GM21528 (cell line): ENCODE results near the gene RHBDL1.

ENCODE experiments used
- ATAC-seq: cut with Tn5 transposase; IDR thresholded peaks from one replicate; pipeline ENCODE4 v1.9.1; 2021; ENCODE audit warnings: mild to moderate bottlenecking, moderate library complexity; ENCODE audit not compliant: unreplicated experiment, low FRiP score

Gene RHBDL1

DNA sequence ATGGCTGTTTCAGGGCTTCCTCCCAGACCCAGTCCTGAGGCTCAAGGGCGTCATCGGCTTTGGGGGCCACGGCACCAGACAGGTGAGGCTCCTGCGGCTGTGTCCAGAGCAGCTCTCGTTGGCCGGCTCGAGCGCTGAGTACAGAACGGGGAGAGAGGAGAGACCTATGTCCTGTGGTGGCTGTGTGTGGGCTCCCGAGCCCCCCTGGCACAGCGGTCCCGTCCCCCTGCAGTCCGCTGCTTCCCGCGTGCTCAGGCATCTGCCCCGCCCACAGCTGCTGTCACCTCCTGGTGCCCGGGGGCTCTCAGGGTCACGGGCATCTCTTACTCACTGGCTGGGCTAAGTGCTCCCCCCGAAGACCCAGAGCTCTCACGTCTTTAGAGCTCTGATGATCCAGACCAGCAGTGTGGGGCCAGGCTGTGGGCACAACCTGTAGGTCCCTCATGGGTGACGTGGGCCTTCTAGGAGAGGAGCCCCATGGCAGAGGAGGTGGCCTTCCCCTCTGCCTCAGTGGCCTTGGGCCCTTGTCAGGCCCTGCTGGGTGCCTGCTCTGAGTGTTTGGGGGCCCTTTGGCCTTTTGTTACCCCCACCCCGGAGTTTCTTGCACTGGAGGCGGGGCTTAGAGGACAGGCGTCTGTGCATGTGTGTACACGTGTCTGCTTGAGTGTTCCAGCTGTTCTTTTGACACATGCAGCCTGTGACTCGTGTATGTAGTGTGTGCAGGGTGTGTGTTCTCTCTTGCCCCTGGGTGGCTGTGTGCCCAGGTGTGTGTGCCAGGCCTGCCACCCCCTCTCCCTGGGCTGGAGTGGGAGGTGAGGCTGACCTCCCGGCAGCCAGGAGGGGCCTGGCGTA, 22.8 kb upstream of the RHBDL1 start:
- ATAC-seq = no peak

- ATAC-seq = no peak
Observed at GRCh38 chr16:654034-654433, 21.4 kb upstream of the RHBDL1 start.

GRCh38 chr16:657487-657886, 18.0 kb upstream of the RHBDL1 start:
- no peak for ATAC-seq

DNA sequence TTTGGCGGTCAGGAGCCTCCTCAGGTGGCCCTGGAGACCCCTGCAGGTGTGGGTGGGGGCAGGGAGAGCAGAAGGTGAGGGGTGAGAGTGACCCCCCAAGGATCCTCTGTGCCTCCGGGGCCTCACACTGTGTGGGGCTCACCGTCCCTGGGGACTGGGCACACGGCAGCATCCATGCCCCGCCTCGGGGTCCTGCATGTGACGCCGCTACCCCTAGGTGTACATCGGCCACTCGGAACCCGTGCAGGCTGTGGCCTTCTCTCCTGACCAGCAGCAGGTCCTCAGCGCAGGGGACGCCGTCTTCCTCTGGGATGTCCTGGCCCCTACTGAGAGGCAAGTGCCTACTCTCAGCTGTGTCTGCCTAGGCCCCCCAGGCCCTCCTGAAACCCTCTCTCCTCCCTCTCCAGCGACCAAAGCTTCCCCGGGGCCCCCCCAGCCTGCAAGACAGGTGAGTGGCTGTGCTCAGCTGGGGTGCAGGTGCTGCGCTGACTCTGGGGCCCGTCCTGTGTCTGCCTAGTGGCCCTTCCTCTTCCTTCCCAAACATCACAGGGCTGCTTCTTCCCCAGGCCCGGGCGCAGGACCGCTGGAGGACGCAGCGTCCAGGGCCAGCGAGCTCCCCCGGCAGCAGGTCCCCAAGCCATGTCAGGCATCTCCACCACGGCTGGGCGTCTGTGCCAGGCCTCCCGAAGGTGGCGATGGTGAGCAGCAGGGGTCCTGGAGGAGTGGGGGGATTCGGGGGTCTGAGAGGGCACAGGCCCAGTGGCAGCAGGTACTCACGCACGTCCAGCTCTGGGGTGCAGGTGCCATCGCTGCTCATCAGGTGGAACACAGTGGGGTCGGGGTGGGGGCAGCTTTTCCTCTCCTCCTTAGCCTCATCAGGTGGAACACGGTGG, 16.5 kb upstream of the RHBDL1 start:
- no peak for ATAC-seq

- no peak for ATAC-seq
Observed at GRCh38 chr16:659618-660017, 15.9 kb upstream of the RHBDL1 start.

DNA sequence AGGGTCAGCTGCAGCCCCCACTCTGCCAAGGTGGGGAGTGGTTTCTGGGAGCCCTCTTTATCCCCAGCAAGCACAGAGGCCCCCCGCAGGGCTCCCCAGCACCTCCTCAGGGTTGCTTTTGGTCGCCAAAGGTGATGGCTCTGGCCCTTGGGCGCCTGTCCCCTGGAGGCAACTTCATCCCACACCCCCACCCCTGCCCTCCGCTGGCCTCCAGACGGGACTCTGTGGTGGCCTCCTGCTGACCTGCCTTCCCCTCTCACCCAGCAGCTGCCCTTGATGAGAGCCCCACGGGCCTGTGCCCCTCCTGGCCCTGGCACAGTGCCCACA, 15.4 kb upstream of the RHBDL1 start:
- no peak for ATAC-seq

DNA sequence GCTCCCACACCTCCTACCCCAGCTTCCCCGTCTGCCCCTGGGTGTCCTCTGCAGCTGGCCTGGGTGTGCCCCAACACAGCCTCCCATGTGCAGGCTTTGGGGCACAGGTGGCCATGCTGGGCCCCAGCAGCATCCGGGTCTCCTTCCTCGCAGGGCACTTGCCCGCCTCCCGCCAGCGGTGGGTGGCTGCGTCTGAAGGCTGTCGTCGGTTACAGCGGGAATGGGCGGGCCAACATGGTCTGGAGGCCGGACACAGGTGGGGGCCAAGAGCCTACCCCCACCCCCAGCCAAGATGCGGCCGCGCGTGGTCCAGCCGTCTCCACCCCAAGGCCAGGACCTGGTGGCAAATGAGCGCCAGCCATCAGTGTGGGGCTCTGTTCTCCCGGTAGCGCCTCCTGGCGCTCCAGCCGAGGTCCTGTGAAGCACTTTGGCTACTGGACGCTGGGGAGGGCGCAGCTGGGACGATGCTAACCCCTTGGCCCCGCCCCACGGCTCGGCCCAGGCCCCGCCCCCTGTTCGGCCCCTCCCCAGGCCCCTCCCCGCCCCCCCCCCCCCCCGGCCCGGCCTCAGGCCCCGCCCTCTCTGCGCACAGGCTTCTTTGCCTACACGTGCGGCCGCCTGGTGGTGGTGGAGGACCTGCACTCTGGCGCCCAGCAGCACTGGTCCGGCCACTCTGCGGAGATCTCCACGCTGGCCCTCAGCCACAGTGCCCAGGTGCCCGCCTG, 14.8 kb upstream of the RHBDL1 start:
- ATAC-seq = no peak

DNA sequence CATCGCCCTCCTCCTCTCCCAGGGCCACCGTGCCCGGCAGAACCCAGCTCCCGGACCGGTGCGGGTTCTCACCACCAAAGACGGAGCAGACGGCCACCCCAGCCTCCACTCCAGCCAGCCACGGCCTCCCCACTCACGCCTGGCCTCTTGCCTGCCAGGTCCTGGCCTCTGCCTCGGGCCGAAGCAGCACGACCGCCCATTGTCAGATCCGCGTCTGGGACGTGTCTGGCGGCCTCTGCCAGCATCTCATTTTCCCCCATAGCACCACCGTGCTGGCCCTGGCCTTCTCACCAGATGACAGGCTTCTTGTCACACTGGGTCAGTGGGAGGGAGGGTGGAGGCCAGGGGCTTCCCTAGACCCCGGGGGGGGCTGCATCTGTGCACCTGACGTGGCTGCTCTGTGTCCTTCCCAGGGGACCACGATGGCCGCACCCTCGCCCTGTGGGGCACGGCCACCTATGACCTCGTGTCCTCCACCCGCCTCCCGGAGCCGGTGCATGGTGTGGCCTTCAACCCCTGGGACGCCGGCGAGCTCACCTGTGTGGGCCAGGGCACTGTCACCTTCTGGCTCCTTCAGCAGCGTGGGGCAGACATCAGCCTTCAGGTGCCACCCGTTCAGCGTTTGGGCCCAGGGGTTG, 14.2 kb upstream of the RHBDL1 start:
- no peak for ATAC-seq

- ATAC-seq = no peak
Observed at GRCh38 chr16:662095-662494, 13.4 kb upstream of the RHBDL1 start.

- ATAC-seq = no peak
Observed at GRCh38 chr16:662597-662996, 12.9 kb upstream of the RHBDL1 start.

DNA sequence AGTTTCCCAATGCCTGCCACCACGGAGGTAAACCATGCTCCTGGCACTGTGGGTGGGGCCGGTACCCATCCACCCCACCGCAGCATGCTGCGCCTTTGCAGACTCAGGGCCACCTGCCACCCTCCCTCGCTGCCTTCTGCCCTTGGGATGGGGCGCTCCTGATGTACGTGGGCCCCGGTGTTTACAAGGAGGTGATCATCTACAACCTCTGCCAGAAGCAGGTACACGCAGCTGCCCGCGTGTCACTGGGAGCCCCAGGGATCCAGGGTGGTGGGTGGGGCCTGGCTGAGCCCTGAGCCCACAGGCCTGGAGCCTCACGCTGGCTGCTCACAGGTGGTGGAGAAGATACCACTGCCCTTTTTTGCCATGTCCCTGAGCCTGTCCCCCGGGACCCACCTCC, 8.9 kb upstream of the RHBDL1 start:
- no peak for ATAC-seq

GRCh38 chr16:667113-667779, 8.2 kb upstream of the RHBDL1 start:
- ATAC-seq = no peak

DNA sequence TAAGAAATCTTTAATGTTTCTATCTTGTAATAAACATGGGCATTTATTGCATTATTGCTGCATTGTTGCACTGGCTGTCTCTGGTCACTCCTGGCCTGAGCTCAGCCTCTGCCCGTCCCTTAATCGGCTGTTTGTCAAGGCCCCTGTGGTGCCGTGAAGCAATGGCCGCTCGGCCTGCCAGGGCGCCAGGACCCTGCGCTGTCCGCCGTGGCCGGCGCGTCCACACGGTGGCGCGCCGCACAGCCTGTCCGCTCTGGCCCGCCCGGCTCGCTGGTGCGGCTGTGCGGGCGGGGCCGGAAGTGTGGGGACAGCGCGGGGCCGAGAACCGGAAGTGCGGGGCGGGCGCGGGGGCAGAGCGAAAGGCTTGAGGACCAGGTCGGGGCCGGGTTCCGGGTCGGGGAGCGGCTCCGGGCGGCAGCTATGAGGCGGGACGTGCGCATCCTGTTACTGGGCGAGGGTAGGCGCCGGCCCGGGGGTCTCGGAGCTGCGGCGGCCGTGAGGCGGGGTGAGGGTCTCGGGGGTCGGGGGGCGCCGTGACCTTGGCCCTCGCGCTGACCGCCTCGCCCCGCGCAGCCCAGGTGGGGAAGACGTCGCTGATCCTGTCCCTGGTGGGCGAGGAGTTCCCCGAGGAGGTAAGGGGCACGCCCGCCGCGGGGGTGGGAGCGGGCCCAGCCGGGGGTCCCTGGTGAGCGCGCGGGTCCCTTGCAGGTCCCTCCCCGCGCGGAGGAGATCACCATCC, 7.5 kb upstream of the RHBDL1 start, which contains the start of gene RHOT2:
Gene RHOT2, plus strand, starts transcription at position 353 of the 739 bp plus-strand sequence. Its CDS starts 68 bp downstream, at position 421.
- peak; percentile 65 for ATAC-seq

GRCh38 chr16:668519-669171, 6.8 kb upstream of the RHBDL1 start:
- ATAC-seq = no peak

DNA sequence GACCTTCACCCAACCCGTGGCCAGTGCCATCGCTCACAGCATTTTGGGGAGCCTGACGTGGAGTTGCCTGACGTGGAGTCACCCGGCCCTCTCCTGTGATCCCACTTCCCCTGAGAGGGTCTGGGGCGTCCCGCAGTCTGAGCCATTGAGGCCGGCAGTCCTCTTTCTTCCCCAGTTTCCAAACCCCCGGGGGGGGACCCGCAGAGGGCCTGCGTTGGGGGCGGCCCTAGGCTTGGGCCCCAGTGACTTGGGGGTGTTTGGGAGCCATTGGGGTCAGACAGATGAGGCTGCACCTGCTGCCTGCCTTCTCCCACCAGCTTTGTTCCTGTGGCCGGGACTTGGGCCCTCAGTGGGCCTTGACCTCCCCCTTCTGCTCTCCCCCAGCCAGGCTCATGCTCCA, 5.8 kb upstream of the RHBDL1 start:
- no peak for ATAC-seq

DNA sequence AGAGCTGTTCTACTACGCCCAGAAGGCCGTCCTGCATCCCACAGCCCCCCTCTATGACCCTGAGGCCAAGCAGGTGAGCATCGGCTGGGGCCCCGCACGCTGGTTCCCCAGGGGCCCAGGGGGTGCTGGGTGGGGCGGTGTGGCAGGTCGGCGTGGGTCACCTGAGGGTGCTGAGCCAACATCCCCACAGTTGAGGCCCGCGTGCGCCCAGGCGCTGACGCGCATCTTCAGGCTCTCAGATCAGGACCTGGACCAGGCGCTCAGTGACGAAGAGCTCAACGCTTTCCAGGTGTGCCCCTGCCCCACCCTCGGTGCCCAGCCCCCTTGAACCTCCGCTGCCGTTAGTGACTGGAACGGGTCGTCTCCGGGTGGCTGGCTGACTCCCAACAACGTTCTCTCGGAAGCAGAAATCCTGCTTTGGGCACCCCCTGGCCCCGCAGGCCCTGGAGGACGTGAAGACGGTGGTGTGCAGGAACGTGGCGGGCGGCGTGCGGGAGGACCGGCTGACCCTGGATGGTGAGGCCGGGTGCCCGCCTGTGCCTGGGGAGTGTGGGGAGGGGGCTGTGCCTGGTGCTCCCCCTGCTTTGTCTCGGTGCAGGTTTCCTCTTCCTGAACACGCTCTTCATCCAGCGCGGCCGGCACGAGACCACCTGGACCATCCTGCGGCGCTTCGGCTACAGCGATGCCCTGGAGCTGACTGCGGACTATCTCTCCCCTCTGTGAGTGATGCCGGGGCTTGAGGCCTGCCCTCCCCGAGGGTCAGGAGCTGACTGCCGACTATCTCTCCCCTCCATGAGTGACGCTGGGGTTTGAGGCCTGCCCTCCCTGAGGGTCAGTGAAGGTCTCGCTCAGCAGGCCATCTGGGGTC, 4.8 kb upstream of the RHBDL1 start:
- ATAC-seq = no peak

GRCh38 chr16:671353-672131, 3.9 kb upstream of the RHBDL1 start:
- no peak for ATAC-seq
